ENCODE data around the gene FAM222A.

Gene FAM222A

DNA sequence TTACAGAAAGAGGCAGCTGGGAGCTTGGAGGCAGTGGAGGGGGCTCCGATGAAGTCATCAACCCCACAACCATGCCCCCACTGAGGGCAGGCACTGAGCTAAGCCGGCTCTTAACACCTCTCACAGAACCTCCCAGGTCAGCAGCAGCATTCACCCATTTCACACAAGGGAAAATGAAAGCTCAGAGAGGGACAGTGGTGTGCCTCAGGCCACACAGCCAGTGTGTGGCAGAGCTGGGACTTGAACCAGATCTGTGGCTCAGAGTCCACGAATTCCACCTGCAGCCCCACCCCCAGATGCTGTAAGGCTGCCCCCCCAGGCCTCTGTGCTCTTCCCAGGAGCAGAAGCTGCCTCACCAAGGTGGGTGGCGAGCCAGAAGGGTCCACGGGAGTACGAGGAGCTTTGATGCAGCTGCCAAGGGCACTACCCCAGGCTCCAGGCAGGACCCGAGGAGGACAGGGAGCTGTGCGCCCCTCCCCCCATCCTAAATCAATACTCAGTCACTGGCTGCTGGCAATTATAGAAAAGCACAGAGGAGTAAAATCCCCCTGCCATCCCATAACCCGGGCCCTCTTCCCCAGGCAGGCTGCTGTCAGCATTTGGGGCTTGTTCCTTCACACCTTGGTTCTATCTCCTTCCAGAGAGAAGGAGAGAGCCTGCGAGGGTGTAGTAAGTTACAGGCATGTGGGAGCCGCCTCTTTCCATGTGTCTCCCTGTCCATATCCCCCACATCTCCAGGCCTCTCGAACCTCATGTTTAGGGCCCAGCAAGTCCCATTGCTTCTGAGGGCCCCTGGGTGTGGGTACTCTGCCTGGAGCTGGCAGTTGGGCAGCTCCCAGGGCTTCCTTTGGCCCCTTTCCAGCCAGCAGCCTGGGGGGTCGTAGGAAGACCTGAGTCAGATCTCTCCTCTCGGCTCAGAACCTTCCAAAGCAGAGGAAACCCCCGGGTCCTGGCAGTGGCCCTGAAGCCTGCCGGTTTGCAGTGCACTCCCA lies 47.6 kb downstream of the FAM222A start:
- DNase-seq, result no peak

GRCh38 chr12:109762071-109762672 lies 48.5 kb downstream of the FAM222A start:
- DNase-seq, result no peak

GRCh38 chr12:109762673-109763191 lies 49.1 kb downstream of the FAM222A start:
- DNase-seq, result no peak

GRCh38 chr12:109763201-109763841 lies 49.7 kb downstream of the FAM222A start:
- no peak for DNase-seq

DNA sequence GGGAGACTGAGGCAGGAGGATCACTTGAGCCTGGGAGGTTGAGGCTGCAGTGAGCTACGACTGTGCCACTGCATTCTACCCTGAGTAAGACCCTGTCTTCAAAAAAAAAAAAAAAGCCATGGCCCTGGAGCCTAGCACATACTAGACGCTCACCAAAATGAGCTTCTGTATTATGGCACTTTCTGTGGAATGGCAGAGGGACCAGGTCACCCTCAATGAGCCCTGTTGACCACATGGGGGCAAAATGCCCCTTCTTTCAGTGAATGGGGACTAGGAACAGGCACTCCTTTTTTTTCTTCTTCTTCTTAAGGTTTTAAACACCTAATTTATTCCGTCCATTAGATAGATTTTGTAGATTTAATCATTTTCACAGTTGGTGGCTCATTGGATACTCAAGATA lies 50.5 kb downstream of the FAM222A start:
- no peak for DNase-seq

DNA sequence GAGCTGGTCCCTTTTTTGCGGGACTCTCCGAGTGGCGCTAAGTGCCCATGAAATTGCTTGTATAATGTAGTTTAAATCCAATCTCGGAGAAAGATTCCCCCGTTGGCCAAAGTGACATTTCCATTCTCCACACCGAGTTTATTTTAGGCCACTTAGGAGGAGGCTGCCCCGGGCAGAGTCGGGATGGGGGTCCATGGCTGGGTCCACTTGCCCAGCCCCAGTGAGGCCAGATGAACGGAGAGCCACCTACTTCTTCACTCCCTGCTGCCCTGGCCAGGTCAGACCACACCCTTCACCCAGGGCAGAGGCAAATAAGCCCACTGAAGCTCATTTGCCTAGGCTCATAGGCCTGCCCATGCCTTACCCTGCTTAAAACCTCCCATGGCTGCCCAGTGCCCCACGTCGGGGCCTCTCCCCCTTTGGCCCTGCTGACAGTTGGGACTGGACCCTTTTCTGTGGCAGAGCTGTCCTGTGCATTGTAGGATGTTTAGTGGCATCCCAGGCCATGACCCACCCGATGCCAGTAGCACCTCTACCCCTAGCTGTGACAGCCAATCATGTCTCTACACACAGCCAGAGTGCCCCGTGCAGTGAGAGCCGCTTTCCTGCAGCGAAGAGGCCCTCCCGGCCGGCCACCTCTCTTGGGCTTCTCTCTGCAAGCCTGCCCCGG lies 51.3 kb downstream of the FAM222A start:
- no peak for DNase-seq

- DNase-seq, result no peak
Observed at GRCh38 chr12:109765446-109765810, 51.8 kb downstream of the FAM222A start.

DNA sequence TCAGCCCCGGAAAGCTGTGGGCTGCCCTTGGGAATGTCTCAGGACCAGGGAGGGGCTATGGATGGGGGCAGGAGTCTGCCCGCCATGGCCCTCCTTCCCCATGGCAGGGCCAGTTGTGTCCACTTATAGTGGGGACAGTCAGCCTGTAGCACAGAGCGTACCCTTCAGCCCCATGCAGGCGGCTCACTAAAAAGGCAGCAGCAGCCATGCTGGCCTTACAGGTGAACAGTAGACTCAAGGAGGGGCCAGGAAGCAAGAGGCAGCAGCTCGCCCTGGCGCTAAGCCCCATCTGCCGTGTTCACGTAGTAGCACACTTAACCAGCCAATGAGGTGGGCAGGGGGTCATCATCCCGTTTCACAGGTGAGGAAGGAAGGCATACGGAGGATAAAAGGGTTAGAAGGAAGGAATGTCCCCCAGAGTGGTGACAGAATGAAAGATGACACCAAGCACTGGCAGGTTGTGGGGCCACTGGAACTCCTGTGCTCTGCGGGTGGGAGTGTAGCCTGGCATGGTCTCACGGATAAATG lies 52.7 kb downstream of the FAM222A start:
- DNase-seq, result no peak

- DNase-seq, result no peak
Observed at GRCh38 chr12:109767456-109767855, 53.8 kb downstream of the FAM222A start.

DNA sequence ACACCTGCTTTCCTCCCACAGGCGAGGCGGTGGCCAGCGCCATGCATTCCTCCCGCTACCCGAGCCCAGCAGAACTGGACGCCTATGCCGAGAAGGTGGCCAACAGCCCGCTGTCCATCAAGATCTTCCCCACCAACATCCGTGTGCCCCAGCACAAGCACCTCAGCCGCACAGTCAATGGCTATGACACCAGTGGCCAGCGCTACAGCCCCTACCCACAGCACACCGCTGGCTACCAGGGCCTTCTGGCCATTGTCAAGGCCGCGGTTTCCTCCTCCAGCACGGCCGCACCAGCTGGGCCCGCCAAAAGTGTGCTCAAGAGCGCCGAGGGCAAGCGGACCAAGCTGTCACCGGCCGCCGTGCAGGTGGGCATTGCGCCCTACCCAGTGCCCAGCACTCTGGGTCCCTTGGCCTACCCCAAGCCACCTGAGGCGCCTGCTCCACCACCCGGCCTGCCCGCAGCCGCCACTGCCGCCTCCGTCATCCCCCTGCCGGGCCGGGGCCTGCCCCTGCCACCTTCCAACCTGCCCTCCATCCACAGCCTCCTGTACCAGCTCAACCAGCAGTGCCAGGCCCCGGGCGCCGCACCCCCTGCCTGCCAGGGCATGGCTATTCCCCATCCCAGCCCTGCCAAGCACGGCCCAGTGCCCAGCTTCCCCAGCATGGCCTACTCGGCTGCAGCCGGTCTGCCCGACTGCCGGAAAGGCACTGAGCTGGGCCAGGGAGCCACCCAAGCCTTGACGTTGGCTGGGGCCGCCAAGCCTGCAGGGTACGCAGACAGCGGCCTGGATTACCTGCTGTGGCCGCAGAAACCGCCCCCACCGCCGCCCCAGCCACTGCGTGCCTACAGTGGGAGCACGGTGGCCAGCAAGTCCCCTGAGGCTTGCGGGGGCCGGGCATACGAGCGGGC lies 54.6 kb downstream of the FAM222A start:
- no peak for DNase-seq

- no peak for DNase-seq
Observed at GRCh38 chr12:109768901-109769670, 55.5 kb downstream of the FAM222A start.

DNA sequence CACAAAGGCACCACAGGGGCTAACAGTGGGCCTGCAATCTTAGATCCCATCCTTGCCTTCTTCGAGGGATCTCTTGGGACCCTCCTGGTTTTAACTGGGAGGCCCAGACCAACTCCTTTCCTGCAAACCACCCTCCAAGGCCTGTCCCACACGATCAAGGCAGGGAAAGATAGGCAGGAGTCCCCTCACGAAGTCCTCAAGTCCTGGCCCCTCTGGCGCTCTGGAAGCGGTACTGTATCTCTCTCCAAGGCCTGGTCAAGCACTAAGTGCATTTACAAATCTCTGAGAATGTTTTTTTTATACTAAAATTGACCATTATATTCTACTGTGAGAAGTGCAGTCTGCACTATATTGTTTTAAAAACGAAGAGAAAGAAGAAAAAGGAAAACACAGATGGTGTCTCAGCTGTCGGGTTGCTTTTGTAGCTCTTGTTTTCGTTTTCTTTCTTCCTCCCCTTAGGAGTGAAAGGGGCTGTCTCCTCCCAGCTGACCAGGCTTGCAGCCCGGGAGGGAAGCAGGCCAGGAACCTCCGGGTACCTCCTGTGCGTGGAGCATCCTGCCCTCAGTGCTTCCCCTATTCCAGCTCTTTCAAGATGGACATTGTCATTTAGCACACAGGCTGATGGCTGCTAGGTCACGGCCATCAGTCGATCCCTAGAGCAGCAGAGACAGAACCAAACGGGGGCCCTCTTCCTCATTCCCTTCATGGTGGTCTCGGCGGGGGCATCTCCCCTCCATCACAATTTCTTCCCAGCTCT lies 56.7 kb downstream of the FAM222A start:
- DNase-seq, result no peak

- no peak for DNase-seq
Observed at GRCh38 chr12:109770861-109771670, 57.4 kb downstream of the FAM222A start.

DNA sequence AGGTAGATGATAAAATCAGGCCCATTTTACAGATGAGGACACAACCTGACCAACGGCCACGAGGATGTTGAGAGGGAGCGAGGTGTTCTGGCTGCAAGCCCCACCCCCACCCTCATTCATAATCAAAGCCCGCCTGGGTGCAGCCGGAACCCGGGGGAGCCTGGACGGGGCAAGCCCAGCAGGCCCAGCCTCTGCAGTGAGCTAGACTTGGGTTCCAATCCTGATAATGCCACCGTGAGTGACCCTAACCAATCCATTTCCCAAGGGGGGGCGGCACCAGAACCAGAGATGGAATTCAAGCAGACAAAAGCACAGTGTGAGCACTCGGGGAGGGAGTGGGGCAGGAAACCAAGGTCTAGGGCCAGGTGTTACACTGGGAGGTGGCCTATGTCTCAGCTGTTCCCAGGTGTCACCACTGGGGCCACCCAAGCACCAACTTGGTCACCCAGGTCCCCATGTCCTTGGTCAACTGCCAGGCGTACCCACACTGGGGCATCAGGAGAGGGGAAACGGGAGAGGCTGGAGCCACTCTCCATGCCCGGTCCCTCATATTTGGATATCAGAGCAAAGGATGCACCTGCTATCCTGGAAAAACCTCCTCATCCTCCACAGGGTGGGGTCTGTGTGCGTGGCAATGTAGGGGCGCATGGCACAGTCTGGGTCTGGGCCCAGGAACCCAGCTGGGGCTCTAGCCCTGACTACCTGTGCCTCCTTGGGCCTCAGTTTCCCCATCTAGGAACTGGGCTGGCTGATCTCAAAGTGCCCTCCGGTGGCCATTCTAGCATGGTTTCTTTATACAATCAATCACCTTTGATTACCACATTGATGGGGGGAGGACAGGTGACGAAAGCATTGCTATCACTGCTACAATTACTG lies 58.4 kb downstream of the FAM222A start:
- DNase-seq, result no peak

GRCh38 chr12:109772622-109773321 lies 59.1 kb downstream of the FAM222A start:
- DNase-seq, result no peak

GRCh38 chr12:109773384-109774011 lies 59.9 kb downstream of the FAM222A start:
- DNase-seq, result no peak
